Measurements from ENCODE around the gene ABCC11.

Gene ABCC11

GRCh38 chr16:48157302-48157701, 90.0 kb downstream of the ABCC11 start:
- no peak for DNase-seq

- peak; percentile 74 to 81 for DNase-seq
Observed at GRCh38 chr16:48156790-48157209, 90.5 kb downstream of the ABCC11 start.

GRCh38 chr16:48155926-48156789, 91.2 kb downstream of the ABCC11 start, which contains the start of gene ABCC12:
TSS of gene ABCC12 (minus strand) at chr16:48155993. CDS start at chr16:48146424, 9,569 bp downstream.
- no peak for DNase-seq

- DNase-seq, result no peak
Observed at GRCh38 chr16:48153774-48154173, 93.6 kb downstream of the ABCC11 start.

- no peak for DNase-seq
Observed at GRCh38 chr16:48152226-48152625, 95.1 kb downstream of the ABCC11 start.

GRCh38 chr16:48150707-48151106, 96.6 kb downstream of the ABCC11 start:
- no peak for DNase-seq

GRCh38 chr16:48146710-48147109, 100.6 kb downstream of the ABCC11 start:
- no peak for DNase-seq

GRCh38 chr16:48146131-48146530, 101.2 kb downstream of the ABCC11 start:
- DNase-seq, result no peak

- no peak for DNase-seq
Observed at GRCh38 chr16:48143812-48144368, 103.4 kb downstream of the ABCC11 start.

- DNase-seq, result no peak
Observed at GRCh38 chr16:48140821-48141220, 106.5 kb downstream of the ABCC11 start.

GRCh38 chr16:48139517-48139916, 107.8 kb downstream of the ABCC11 start:
- DNase-seq, result no peak

GRCh38 chr16:48138543-48138942, 108.8 kb downstream of the ABCC11 start:
- no peak for DNase-seq

- no peak for DNase-seq
Observed at GRCh38 chr16:48137822-48138221, 109.5 kb downstream of the ABCC11 start.

- DNase-seq, result no peak
Observed at GRCh38 chr16:48136547-48137360, 110.6 kb downstream of the ABCC11 start.

- no peak for DNase-seq
Observed at GRCh38 chr16:48133455-48134211, 113.7 kb downstream of the ABCC11 start.

GRCh38 chr16:48132696-48133095, 114.6 kb downstream of the ABCC11 start:
- DNase-seq, result no peak

GRCh38 chr16:48131201-48131935, 116.0 kb downstream of the ABCC11 start:
- no peak for DNase-seq

- no peak for DNase-seq
Observed at GRCh38 chr16:48129926-48130325, 117.4 kb downstream of the ABCC11 start.

- no peak for DNase-seq
Observed at GRCh38 chr16:48128769-48129168, 118.6 kb downstream of the ABCC11 start.

GRCh38 chr16:48126801-48127644, 120.3 kb downstream of the ABCC11 start:
- no peak for DNase-seq

GRCh38 chr16:48125888-48126287, 121.5 kb downstream of the ABCC11 start:
- DNase-seq, result no peak
